HG03066 (cell line): ENCODE measurements around the gene PXMP2.
"Not testable (repeated sequence)": the region's sequence is repeated elsewhere in the genome, so short reads cannot be mapped to it uniquely, and the experiment has no call there.

Experiments used
- ATAC-seq: cut with Tn5 transposase; IDR thresholded peaks from one replicate; pipeline ENCODE4 v1.9.1; 2021; ENCODE audit warnings: low read depth; ENCODE audit not compliant: unreplicated experiment

The PXMP2 gene

GRCh38 chr12:132690112-132690511 lies 2.7 kb downstream of the PXMP2 start:
- no peak for ATAC-seq

DNA sequence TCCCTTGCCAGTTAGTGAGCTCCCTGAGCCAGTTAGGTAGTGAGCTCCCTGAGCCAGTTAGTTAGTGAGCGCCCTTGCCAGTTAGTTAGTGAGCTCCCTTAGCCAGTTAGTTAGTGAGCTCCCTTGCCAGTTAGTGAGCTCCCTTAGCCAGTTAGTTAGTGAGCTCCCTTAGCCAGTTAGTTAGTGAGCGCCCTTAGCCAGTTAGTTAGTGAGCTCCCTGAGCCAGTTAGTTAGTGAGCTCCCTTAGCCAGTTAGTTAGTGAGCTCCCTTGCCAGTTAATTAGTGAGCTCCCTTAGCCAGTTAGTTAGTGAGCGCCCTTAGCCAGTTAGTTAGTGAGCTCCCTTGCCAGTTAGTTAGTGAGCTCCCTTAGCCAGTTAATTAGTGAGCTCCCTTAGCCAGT lies 4.6 kb downstream of the PXMP2 start:
- not testable (repeated sequence) for ATAC-seq

DNA sequence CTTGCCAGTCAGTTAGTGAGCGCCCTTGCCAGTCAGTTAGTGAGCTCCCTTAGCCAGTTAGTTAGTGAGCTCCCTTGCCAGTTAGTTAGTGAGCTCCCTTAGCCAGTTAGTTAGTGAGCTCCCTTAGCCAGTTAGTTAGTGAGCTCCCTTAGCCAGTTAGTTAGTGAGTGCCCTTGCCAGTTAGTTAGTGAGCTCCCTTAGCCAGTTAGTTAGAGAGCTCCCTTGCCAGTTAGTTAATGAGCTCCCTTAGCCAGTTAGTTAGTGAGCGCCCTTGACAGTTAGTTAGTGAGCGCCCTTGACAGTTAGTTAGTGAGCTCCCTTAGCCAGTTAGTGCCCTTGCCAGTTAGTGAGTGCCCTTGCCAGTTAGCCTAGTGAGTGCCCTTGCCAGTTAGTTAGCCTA lies 7.5 kb downstream of the PXMP2 start:
- ATAC-seq: not testable (repeated sequence)

DNA sequence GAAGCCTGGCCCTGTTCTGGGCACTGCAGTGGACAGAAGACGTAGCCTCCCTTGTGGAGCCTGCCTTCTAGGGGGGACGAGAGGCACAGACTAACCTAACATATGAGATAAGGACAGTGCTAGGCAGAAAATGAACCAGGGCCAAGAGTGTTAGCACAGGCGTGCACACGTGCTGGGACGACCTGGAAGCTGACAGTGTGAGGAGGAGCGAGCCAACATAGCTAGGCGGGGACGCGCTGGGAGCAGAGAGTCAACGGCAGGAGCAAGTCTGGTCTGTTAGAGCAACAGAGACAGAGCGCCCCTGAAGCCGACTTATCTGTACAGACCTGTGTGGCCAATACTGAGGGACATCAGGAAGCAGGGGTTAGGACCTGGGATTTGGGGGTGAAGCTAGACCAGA lies 8.0 kb downstream of the PXMP2 start:
- ATAC-seq: no peak

GRCh38 chr12:132698341-132698740 lies 11.0 kb downstream of the PXMP2 start:
- no peak for ATAC-seq

DNA sequence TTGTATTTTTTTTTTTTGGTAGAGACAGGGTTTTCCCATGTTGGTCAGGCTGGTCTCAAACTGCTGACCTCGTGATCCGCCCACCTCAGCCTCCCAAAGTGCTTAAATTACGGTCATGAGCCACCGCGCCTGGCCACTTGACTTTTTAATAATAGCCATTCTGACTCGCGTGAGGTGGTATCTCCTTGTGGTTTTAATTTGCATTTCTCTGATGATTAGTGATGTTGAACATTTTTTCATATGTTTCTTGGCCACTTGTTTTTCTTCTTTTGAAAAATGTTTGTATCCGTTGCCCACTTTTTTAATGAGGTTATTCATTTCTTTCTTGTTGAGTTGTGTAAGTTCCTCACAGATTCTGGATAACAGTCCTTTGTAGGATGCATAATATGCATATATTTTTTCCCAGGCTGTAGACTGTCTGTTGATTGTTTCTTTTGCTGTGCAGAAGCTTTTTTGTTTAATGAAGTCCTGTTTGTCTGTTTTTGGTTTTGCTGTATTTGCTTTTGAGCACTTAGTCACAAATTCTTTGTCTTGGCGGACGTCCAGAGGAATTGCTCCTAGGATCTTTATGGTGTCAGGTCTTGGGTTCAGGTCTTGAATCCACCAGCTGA lies 12.9 kb downstream of the PXMP2 start:
- ATAC-seq: no peak

- no peak for ATAC-seq
Observed at GRCh38 chr12:132702640-132703039, 15.3 kb downstream of the PXMP2 start.

GRCh38 chr12:132703641-132704040 lies 16.3 kb downstream of the PXMP2 start:
- no peak for ATAC-seq

GRCh38 chr12:132707241-132707640 lies 19.9 kb downstream of the PXMP2 start:
- no peak for ATAC-seq

- no peak for ATAC-seq
Observed at GRCh38 chr12:132708150-132708549, 20.8 kb downstream of the PXMP2 start.

DNA sequence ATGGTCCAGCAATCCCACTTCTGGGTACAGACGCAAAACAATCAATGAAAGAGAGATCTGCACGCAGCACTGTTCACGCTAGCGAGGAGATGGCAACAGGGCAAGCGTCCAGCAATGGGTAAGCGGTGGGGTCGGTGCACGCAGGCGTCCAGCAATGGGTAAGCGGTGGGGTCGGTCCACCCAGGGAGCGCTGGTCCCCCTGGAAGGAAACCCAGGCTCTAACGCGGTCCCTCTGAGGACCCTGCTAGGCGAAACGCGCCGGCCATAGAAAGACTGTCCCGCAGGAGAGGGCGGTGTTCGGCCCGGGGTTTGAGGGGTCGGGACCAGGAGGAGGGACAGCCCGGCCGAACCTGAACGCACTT lies 22.6 kb downstream of the PXMP2 start:
- ATAC-seq: peak; percentile 23

DNA sequence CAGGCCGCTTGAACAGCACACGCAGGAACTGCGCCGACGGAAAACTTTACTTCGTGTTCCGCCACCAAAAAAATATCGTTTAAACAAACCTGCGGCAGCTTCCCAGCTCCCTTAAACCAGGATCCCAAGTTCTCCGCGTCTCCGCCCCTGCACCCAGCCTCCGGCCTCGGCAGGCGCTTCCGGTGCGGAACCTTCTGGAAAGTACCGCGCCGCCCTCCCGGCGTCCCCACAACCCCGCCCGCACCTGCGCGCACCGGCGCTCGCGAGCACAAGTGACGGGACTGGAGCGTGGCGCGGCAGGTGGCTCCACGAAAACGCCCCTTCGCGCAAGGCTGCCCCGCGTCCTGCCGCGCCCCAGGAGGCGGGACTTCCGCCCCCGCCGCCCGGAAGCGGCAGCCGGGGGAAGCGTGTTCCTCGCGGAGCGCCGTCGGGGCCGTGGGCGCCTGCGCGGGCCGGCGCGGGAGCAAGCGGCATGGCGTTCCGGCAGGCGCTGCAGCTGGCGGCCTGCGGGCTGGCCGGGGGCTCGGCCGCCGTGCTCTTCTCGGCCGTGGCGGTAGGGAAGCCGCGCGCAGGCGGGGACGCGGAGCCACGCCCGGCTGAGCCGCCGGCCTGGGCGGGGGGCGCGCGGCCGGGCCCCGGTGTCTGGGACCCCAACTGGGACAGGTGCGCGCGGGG lies 23.2 kb downstream of the PXMP2 start, which contains the start of gene PGAM5:
PGAM5 (plus strand) TSS at position 438 of the 675 bp plus-strand sequence; CDS start at position 473, 35 bp downstream.
- ATAC-seq: peak; percentile 79

DNA sequence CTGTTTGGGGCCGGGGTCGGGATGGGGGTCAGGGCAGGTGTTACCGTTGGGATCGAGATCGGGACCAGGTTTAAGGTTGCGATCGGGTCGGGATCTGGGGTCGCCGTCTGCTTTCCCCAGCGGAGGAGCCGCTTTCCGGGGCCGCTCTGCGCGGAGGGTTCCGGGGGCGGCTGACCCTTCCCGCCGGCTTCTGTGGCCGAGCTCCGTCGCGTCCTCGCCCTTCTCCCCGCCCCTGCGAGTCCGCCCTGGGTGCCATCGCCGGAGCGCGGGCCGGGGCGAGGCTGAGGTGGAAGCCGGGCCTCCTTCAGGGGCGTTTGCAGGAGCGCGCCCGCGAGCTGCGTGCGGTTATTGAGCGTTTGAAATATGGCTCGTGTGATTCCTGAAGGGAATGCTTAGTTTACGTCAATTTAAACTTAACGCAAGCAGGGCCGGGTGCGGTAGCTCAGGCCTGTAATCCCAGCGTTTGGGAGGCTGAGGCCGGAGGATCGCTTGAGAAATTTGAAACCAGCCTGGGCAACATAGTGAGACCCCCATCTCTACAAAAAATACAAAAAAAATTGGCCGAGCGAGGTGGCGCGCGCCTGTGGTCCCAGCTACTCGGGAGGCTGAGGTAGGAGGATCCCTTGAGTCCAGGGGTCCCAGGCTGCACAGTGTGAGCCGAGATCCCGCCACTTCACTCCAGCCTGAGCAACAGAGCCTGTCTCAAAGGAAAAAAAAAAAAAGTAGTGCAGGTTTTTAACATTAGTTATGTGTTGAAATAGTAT lies 23.9 kb downstream of the PXMP2 start:
- peak; percentile 14 for ATAC-seq

GRCh38 chr12:132713123-132713522 lies 25.7 kb downstream of the PXMP2 start:
- no peak for ATAC-seq

- no peak for ATAC-seq
Observed at GRCh38 chr12:132715874-132716273, 28.5 kb downstream of the PXMP2 start.

DNA sequence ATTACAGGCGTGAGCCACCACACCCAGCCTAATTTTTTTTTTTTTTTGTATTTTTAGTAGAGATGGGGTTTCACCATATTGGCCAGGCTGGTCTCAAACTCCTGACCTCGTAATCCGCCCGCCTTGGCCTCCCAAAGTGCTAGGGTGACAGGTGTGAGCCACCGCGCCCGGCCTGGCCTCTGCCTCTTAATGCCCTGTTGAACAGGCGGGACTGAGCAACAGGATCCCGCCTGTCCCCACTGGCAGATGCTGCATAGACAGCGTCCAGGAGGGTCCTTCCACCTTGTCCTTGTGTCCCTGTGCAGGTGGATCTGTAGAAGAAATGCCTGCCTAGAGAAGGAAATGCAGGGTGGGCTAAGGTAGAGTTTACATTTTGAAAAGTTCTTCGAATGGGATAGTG lies 29.0 kb downstream of the PXMP2 start:
- no peak for ATAC-seq

GRCh38 chr12:132717011-132717410 lies 29.6 kb downstream of the PXMP2 start:
- ATAC-seq: no peak

DNA sequence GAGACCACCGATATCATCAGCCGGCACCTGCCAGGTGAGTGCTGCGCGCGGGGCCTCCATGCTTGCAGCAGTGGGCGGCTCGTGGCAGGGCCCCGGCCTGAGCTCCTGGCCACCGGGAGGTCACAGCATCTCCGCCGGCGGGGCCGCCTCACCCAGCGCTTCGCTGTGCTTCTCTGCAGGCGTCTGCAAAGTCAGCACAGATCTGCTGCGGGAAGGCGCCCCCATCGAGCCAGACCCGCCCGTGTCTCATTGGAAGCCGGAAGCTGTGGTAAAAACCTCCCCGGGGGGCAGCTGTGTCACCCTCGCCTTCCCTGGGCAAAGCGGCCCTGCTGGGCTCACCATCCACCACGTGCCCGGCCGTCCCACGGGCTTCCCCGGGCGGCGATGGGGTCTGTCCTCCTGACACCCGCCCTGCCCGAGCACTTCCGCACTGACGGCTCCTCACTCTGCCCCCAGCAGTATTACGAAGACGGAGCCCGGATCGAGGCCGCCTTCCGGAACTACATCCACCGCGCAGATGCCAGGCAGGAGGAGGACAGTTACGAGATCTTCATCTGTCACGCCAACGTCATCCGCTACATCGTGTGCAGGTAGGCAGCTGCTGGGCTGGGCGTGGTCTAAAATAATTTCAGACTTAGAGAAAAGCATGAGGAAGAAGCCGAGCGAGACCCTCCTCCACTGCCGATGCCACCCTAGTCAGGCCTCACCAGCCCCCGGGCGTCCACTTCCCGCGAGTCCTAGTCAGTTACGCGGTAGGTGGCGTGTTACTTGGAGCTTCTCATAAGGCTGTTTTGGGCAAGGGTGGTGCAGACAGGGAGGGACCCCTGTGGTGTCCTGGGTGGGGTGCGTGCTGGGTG lies 30.4 kb downstream of the PXMP2 start:
- no peak for ATAC-seq

DNA sequence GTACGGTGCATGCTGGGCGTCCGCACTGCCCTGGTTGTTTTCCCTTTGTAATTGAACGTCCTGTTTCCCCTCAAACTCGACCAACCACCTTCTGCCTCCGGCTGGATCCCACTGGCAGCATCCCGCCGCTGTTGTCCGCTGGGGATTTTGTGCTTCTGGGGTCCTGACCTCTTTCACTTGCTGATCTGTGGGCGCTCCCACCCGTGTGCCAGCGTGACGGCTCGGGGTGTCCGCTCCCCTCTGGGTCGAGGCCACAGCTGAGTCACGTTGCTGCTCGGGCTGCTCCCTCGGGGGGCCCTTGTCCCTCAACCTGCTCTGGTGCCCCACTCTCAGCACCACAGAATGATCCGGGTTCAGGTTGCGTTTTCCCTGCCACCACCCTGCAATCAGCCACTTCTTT lies 31.3 kb downstream of the PXMP2 start:
- ATAC-seq: no peak

DNA sequence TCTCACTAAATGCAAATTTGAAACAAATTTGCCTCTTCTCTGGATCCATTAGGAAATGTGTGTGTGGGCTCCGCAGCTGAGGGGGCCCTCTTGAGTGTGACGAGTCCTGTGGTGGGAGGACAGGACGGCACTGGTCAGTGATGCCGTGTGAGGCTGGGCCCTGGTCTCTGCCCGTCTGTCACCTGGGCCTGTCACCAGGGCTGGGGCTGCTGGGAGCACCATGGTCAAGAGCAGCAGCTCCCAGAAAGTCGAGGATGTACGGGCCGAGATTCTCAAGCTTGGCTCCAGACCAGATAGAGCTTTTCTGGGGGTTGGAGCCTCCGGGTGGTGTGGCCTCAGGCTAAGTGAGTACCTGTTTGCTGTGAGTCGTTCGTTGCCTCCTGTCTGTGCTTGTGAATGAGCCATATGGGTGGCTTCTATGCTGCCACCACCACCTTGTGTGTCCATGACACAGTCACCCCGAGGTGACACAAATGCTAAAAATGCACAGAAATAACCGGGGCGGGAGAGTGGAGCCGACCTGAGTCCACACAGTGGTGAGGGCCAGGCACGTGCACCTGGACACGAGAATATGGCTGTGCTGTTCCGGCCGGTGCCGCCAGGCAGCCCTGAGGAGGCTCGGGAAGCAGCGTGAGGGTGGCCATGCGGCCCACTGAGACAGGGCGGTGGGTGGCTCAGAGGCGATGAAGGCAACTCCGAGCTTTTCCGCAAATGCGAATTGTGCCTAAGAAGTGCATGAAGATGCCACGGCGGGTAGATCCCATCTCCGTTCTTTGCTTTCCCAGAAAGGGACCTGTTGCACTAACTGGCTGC lies 32.0 kb downstream of the PXMP2 start:
- no peak for ATAC-seq
